Glomerular visceral epithelial cell (primary cell): ENCODE results near the gene TFEB.

Experiments
- DNase-seq: peaks from one replicate; pipeline ENCODE4 v3.0.0-alpha.2; 2016; ENCODE audit errors: extremely low spot score

Gene TFEB

DNA sequence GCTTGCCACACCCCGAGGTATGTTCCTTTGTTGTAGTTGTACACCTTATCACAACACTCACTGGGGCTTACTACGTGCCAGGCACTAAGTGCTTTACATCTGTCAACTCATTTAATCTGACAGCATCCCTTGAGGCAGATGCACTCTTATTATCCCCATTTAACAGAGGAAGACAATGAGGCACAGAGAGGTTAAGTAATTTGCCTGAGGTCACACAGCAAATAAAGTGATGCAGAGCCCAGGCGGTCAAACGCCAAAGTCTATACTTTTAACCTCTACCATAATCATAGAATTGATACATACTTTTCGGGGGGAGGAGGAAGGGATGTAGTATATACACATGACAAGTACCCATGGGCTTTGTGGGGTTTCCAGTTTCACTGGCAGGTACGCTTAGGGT, 59.4 kb downstream of the TFEB start:
- no peak for DNase-seq

DNA sequence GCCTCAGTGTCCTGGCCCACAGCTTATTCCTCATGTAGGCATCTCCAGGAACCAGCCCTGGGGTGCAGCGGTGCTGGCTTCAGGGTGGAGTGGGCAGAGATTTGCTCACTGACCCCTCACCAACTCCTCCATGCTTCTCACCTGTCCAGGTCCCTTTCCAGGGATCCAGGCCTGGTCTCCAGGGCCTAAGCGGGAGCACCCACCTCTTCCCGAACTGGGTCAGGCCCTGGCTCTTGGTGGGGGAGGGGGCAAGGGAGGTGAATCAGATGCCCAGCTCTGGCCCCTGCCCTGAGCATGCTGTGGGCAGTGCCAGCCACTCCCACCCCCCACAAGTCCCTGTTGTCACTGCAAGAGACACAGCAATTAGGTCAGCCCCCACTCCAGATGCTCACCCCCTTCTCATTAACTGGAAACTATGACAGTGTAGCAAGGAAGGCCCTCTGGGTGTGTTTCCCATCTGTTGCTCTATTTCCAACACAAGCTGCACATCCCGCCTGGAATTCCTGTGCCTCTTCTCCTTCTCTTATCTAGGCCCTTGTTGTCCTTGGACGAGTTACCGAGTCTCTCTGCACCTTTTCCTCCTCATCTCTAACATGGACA, 60.1 kb downstream of the TFEB start:
- no peak for DNase-seq

GRCh38 chr6:41674231-41675000, 61.0 kb downstream of the TFEB start:
- no peak for DNase-seq

DNA sequence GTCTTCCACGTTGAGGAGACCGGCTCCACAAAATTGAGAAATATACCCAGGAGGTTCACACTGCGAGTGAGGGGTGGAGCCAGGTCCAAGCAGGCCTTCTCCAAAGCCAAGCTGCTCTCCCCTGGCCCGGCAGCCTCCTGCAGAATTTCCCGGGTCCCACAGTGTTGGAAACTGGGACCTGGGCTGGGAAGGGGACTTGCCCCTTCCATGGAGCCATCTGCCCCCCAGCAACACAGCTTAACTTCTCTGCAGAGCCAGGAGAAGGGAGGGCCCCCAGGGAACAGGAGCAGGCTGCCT, 61.8 kb downstream of the TFEB start:
- DNase-seq: no peak

GRCh38 chr6:41672816-41673703, 62.3 kb downstream of the TFEB start:
- DNase-seq: no peak

- DNase-seq: no peak
Observed at GRCh38 chr6:41672016-41672415, 63.4 kb downstream of the TFEB start.

- DNase-seq: no peak
Observed at GRCh38 chr6:41671376-41671775, 64.0 kb downstream of the TFEB start.

GRCh38 chr6:41670703-41671360, 64.6 kb downstream of the TFEB start:
- DNase-seq: no peak

- no peak for DNase-seq
Observed at GRCh38 chr6:41668968-41669367, 66.4 kb downstream of the TFEB start.

GRCh38 chr6:41667195-41667594, 68.2 kb downstream of the TFEB start:
- no peak for DNase-seq

DNA sequence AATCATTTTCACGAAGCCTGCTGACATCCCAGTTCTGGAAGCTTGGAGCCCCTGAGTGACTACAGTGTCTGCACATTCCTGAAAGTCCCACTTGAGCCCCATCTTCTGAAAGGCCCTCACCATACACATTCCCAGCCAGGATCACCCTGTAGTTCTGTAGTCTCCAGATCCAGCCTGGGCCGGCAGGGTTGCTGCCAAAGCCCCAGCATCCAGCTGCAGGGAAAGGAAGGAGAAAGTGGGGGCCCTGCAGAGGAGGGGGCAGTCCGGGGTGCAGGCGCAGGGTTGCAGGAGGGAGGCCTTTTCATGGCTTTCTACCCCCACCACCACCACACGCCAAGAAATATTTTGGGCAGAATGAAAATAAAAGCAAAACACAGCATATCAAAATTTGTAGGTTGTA, 71.1 kb downstream of the TFEB start:
- DNase-seq: no peak

DNA sequence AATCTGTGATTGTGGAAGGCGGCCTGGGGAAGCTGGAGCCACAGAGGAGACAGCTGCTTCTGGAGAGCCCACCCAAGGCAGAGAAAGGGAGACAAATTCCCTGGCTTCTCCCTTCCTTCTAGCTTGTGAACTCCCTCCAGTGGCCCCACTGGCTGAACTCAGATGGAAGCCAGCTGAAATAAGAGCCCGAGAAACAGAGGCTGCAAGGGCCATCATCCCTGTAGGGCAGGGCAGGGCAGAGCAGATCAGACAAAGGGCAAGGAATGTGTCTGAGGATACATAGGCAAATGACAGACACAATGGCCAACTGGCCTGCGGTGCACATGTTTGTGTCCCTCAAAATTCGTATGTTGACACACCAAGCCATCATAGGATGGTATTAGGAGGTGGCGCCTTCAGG, 71.8 kb downstream of the TFEB start:
- no peak for DNase-seq

DNA sequence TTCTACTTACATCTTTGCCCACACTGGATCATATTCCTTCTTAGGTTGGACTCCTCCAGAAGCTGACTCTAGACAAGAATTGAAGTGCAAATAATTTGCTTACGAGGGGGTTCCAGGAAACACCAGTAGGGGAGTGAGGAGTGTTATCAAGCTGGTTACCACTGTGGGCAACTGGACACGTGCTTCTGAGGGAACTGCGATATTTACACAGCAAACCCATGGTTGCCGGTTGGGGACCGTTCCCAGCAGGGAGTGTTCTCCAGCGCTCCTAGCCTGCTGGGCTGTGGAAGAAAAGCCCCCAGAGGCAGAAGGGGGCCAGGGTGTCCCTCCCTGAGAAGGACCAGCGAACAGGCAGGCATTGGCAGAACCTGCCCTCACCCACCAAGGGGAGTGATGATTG, 75.5 kb downstream of the TFEB start:
- DNase-seq: no peak

GRCh38 chr6:41658636-41659035, 76.8 kb downstream of the TFEB start:
- no peak for DNase-seq

DNA sequence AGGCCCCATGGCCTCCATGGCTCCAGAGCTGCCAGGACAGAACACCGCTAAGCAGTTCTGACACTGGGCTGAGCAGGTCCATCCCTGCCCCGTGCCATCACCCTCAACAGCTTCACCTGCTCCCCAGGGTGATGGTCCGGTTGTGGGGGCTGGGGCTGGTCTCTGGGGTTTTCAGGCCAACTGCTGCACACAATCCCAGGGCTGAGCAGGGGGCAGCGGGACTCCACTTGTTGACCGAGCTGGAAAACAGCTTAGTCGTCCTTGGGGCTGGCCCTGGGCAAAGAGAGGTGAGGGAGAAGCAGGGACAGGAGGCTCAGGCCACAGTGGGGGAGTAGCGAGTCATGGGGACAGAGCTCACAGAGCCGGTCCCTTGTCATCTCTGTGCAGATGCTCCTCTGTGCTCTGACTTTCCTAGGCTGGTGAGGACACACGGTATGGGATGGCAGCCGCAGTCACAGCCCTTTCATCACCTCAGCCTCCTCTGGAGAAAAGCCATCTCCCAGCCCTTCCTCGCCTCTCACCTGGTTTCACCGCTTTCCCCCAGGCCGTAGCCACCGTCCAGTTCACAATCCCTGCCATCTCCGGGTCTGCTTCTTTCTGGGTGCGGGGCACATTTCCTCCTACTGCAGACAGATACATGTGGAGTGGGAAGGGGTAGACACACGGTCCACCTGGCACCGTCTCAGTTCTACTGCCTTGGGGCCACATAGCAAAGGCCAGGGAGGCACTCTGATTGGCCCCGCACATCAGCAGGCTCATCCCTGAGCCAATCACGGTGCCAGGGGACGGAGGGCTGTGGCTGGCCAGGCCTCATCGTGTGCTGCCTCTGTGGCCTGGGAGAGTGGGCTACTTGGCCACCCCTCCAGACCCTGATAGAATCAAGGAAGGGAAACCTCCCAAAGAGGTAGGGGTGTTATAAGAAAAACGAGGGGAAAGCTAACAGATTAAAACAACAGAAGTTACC, 78.0 kb downstream of the TFEB start:
- no peak for DNase-seq

- DNase-seq: no peak
Observed at GRCh38 chr6:41656002-41656691, 79.3 kb downstream of the TFEB start.

- no peak for DNase-seq
Observed at GRCh38 chr6:41655646-41656001, 79.8 kb downstream of the TFEB start.

DNA sequence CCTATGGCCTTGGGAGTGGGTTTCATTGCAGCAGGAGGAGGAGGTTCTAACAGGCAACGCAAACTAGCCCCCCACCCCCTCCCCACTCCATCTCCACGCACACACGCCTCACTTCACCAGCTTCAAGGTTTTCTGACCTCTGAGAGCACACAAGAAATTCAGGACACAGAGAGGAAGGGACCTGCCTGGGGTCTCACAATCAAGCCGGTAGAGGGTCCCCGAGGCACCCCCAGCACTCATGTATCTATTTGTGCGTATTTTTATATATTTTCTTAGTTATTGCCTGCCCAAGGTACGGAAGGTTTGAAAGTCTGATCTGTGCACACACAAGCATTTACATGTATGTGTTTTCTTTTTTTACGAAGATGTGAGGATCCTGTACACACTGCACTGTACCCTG, 80.2 kb downstream of the TFEB start:
- DNase-seq: no peak

DNA sequence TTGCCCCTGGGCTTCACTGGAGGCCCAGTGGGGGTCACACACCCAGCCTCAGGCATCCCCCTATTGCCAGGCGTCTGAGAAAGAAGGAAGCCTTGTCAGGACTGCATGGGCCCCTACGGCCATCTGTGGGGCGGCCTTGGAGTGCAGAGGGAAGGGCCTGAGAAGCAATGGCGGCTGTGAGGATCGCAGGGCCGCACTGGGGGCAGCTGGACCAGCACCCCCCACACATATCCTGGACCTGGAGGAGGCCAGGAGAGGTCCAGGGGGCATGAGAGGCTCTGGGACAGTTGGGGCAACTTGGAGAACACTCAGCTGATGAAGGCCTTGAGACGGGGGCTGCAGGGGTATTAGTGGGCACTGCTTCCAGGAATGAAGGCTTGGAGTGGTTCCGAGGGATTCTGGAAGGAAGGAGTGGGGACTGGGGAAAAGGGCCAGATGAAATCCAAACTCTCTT, 80.7 kb downstream of the TFEB start:
- no peak for DNase-seq

DNA sequence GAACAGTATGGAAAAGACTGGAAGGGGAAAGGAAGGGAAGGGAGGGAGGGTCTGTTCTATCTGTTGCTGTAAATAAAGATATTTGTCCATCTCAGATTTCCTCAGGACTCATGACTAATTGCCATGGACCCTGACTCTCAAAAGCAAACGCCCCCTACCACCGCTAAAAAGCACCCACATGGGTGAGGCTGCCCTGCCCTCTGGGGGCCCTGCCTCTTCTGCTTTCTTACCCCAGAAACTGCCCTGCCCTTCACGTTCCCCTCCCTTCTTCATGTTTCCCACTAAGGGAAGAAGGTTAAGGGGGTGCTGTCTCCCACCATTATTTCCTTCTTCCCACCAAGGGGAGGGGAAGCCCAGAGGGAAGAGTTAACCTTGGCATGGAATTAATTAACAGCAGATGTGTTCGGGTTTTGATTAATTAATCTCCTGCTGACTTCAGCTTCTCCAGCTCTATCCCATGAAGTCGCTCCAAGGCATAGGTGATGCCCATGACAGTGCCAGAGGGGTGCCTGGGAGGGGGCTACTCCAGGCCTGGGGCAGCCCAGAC, 81.2 kb downstream of the TFEB start:
- DNase-seq: no peak
